Natural killer cell (primary cell): ENCODE measurements around the gene RAB6B. TPM values are rescaled to one million over a fixed set of nuclear protein-coding genes. Genes with fewer than 3 reads are reported as not detected.

Experiments used
- ATAC-seq, 3 donors: fragments of 150-1000 bp in 2 of 3; fragments of 200-7000 bp in 1 of 3; cut with Tn5 transposase; 1 replicate in 1 of 3; 2 replicates in 2 of 3; pipeline ENCODE4 v1.10.0; 2021; ENCODE audit warnings: mild to moderate bottlenecking in 2 of 3, moderate library complexity in 2 of 3
- DNase-seq, 2 donors: peaks; one replicate each; pipeline versions ENCODE4 v3.0.0 to v3.0.0-alpha.2; 2013 to 2021; ENCODE audit warnings: mixed read lengths in 1 of 2
- H3K27ac ChIP-seq: one replicate; pipeline ENCODE4 v1.5.1; 2013; ENCODE audit warnings: mild to moderate bottlenecking, low read length
- H3K27me3 ChIP-seq: one replicate; pipeline ENCODE4 v1.6.1; 2013; ENCODE audit warnings: low read length; ENCODE audit not compliant: control insufficient read depth, insufficient read depth
- H3K36me3 ChIP-seq: one replicate; pipeline ENCODE4 v1.6.1; 2013; ENCODE audit warnings: low read length; ENCODE audit not compliant: control insufficient read depth, insufficient read depth
- H3K4me1 ChIP-seq: one replicate; pipeline ENCODE4 v1.6.1; 2013; ENCODE audit warnings: low read length; ENCODE audit not compliant: control insufficient read depth, insufficient read depth
- H3K4me3 ChIP-seq: one replicate; pipeline ENCODE4 v1.5.1; 2013; ENCODE audit warnings: low read length
- H3K9me3 ChIP-seq: one replicate; pipeline ENCODE4 v1.6.1; 2013; ENCODE audit warnings: low read length; ENCODE audit not compliant: control insufficient read depth, insufficient read depth
- H3K27ac Mint-ChIP-seq, 2 donors: one replicate each; pipeline ENCODE4 v1.8.0; 2022; ENCODE audit warnings: mild to moderate bottlenecking in 2 of 2, mixed read lengths in 2 of 2, moderate library complexity in 1 of 2
- H3K27me3 Mint-ChIP-seq, 2 donors: one replicate each; pipeline ENCODE4 v1.8.0; 2022; ENCODE audit warnings: low read depth in 2 of 2, mixed read lengths in 2 of 2
- H3K36me3 Mint-ChIP-seq: one replicate; pipeline ENCODE4 v1.8.0; 2022; ENCODE audit warnings: mixed read lengths
- H3K4me1 Mint-ChIP-seq, 2 donors: one replicate each; pipeline ENCODE4 v1.8.0; 2022; ENCODE audit warnings: mixed read lengths in 2 of 2
- H3K4me3 Mint-ChIP-seq: one replicate; pipeline ENCODE4 v1.8.0; 2022; ENCODE audit warnings: mild to moderate bottlenecking, moderate library complexity, mixed read lengths
- H3K9me3 Mint-ChIP-seq, 2 donors: one replicate each; pipeline ENCODE4 v1.8.0; 2022; ENCODE audit warnings: mixed read lengths in 2 of 2
- WGBS: methylation state at CpG from one replicate; pipeline ENCODE4 v1.1.7; 2013; ENCODE audit warnings: missing lambda C conversion rate; ENCODE audit not compliant: insufficient coverage; 5-methylcytosine and 5-hydroxymethylcytosine counted together
- intact Hi-C: fragments of 100-400 bp; cut with micrococcal nuclease; formaldehyde crosslinking; loops from one replicate; pipeline ENCODE4 v1.14.2; 2022
- total RNA-seq, 4 donors: library from RNA; stranded (reverse); fragments of 120-200 nt in 1 of 4; gene quantifications; one replicate each; pipeline versions ENCODE4 v1.2.3 to v1.2.4, GENCODE V29; 2013 to 2022
- TF ChIP-seq, protein P1 (sequence below): fragments of 200-600 bp; IDR thresholded peaks from one replicate; pipeline ENCODE4 v1.8.0; 2022; ENCODE audit warnings: antibody characterized with exemption

Gene RAB6B
- total RNA-seq, 3 donors from 2014 or later (not counting 1 experiment from before 2014, with no cell fraction given), result 1.4 to 2.7 (median 1.6) TPM

DNA sequence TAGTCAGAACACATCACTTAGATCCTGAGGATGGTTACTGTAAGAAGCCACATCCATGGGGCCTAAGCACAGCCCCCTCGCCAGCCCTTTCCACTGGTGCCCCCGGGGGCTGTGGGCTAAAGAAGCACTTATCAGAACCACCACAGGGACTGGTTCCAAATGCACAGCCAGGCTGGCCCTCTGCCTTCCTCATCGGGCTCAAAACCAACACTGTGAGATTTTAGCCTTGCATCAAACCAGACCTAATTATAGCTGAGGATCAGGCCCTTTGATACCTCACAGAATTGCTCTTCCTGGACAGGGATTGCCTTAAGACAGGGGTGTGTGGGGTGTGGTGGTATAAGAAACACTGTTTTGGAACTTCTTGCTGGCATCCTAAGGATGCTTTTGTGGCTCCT is 66.4 kb downstream of the RAB6B start:
- Histone ChIP-seq H3K36me3 (peaks cover 6% of the 10 kb centered on the region), H3K4me3 (no peak overlapping the region), H3K9me3 (no peaks in the 10 kb centered on the region), H3K4me1 (no peaks in the 10 kb centered on the region), H3K27me3 (no peaks in the 10 kb centered on the region), H3K27ac (no peak overlapping the region)
- Mint-ChIP-seq H3K9me3 (no peaks in the 10 kb centered on the region), H3K4me3 (no peak overlapping the region), H3K36me3 (no peaks in the 10 kb centered on the region), H3K4me1 (no peaks in the 10 kb centered on the region), H3K27ac (no peak overlapping the region), H3K27me3 (no peaks in the 10 kb centered on the region)
- intact Hi-C loops, result no loop called here
- 73% methylated on average over 3 of the region's 3 CpGs for WGBS
- DNase-seq (no peak), ATAC-seq (no peak)
- TF ChIP-seq, protein P1, sequence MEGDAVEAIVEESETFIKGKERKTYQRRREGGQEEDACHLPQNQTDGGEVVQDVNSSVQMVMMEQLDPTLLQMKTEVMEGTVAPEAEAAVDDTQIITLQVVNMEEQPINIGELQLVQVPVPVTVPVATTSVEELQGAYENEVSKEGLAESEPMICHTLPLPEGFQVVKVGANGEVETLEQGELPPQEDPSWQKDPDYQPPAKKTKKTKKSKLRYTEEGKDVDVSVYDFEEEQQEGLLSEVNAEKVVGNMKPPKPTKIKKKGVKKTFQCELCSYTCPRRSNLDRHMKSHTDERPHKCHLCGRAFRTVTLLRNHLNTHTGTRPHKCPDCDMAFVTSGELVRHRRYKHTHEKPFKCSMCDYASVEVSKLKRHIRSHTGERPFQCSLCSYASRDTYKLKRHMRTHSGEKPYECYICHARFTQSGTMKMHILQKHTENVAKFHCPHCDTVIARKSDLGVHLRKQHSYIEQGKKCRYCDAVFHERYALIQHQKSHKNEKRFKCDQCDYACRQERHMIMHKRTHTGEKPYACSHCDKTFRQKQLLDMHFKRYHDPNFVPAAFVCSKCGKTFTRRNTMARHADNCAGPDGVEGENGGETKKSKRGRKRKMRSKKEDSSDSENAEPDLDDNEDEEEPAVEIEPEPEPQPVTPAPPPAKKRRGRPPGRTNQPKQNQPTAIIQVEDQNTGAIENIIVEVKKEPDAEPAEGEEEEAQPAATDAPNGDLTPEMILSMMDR, result no peak

DNA sequence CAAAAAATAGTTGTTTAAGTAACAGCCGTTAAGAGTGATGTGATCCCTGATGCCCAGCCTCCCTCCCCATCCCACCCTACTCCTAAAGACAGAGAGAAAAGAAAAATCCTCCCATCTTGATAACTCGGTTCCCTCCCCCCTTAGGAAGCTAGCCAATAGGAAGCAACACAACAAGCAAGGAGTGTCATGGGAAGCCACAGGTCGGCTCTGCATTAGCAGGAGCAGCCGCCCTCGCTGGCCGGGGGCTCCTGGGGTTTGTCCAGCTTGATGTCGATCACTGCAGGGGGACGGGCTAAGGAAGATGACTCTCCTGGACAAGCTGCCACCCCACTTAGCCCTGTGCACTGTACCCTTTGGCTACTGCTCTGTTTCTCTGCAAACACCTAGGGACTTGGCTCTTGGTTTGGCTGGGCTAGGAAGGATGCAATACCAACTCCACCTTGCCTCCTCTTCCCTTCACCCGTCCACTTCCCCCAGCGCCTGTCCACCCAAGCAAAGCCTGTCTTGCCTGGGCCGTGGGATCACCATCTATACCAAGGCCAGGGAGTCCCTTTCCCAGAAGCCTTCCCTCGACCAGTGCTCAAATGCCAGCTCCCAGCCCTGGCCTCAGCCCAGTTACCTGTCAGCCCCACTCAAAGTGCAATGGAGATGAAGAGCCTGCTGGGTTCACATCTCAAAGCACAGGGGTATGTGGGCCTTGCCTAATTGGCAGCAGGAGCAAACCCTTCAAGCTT is 66.9 kb downstream of the RAB6B start:
- H3K4me1 ChIP-seq, result no peaks in the 10 kb centered on the region
- no peak overlapping the region for H3K27ac ChIP-seq
- no peaks in the 10 kb centered on the region for H3K9me3 ChIP-seq
- H3K27me3 ChIP-seq, result no peaks in the 10 kb centered on the region
- WGBS, result 86% methylated on average over 12 of the region's 12 CpGs
- Mint-ChIP-seq H3K4me3 (no peak overlapping the region), H3K9me3 (no peaks in the 10 kb centered on the region), H3K4me1 (no peaks in the 10 kb centered on the region), H3K36me3 (no peaks in the 10 kb centered on the region), H3K27ac (no peak overlapping the region), H3K27me3 (no peaks in the 10 kb centered on the region)
- H3K4me3 ChIP-seq, result no peak overlapping the region
- H3K36me3 ChIP-seq, result peaks cover 10% of the 10 kb centered on the region
- TF ChIP-seq, protein P1, result no peak
- no peak for ATAC-seq
- DNase-seq, result no peak
- intact Hi-C loops, result no loop called here

DNA sequence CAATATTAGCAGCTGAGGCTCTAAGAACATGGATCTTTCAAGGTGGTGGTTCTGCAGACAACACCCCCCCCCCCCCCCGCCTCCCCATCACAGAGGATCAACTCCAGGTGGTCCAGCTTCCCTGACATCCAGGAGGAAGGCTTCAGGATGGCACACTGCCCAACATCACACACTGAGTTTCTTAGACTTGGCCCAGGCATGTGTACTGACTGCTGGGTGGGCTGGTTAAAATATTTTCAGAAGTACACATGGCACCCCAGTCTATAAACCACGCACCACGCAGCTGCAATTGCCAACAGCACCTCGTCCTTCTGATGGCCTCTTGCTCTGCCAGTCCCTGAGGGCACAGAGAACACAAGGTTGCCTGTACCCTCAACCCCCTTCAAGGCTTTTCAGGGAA is 68.0 kb downstream of the RAB6B start:
- no peaks in the 10 kb centered on the region for H3K27me3 Mint-ChIP-seq
- intact Hi-C loops, result no loop called here
- H3K4me3 ChIP-seq, result no peak overlapping the region
- no peaks in the 10 kb centered on the region for H3K36me3 Mint-ChIP-seq
- H3K27ac Mint-ChIP-seq, result no peak overlapping the region
- no peaks in the 10 kb centered on the region for H3K27me3 ChIP-seq
- H3K9me3 Mint-ChIP-seq, result no peaks in the 10 kb centered on the region
- WGBS, result 85% methylated on average over 3 of the region's 4 CpGs
- DNase-seq, result no peak
- TF ChIP-seq, protein P1, result no peak
- no peaks in the 10 kb centered on the region for H3K4me1 ChIP-seq
- H3K4me1 Mint-ChIP-seq, result no peaks in the 10 kb centered on the region
- no peak for ATAC-seq
- H3K27ac ChIP-seq, result no peak overlapping the region
- H3K9me3 ChIP-seq, result no peaks in the 10 kb centered on the region
- no peak overlapping the region for H3K4me3 Mint-ChIP-seq
- peaks cover 14% of the 10 kb centered on the region for H3K36me3 ChIP-seq

DNA sequence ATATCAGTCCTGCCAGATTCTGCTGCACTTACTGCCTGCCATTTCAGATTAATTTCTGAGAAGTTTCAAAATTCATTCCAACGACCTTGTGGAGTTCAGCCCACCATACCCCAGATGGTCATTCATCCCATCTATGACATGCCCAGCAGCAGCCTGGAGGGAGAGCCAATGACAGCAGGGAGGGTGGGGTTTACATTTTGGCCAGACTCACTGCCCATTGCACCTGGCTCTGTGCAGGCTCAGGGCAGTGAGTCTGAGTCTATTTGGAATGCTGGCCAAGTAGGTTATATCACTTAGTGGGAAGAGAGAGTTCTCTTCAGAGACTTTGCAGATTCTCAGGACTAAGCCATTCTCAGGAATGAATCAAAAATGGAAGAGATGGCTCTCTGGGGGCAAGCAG is 68.5 kb downstream of the RAB6B start:
- Mint-ChIP-seq H3K36me3 (no peaks in the 10 kb centered on the region), H3K4me3 (no peak overlapping the region), H3K27ac (no peak overlapping the region), H3K9me3 (no peaks in the 10 kb centered on the region), H3K4me1 (no peaks in the 10 kb centered on the region), H3K27me3 (no peaks in the 10 kb centered on the region)
- Histone ChIP-seq H3K4me1 (no peaks in the 10 kb centered on the region), H3K27ac (no peak overlapping the region), H3K9me3 (no peaks in the 10 kb centered on the region), H3K4me3 (no peak overlapping the region), H3K36me3 (peaks cover 19% of the 10 kb centered on the region), H3K27me3 (no peaks in the 10 kb centered on the region)
- 88% methylated on average over 1 of the region's 1 CpG for WGBS
- TF ChIP-seq, protein P1, result no peak
- ATAC-seq (no peak), DNase-seq (no peak)
- intact Hi-C loops, result no loop called here
